ENCODE data around the gene CERS6. TPM values are rescaled to one million over a fixed set of nuclear protein-coding genes. Genes with fewer than 3 reads are reported as not detected.

CERS6 gene
- total RNA-seq, 2 donors from 2014 or later = 12.5 to 16.3 TPM

- Histone ChIP-seq H3K27ac (peak overlapping the region in 2 of 4 donors; percentile 60 to 83), H3K36me3 (replicated peaks in 1 of 2; ENCODE audit: insufficient read depth in 1 of 2, low read depth in 2 of 2) (no peaks in the 10 kb centered on the region), H3K27me3 (no peaks in the 10 kb centered on the region), H3K9me3 (no peaks in the 10 kb centered on the region), H3K4me3 (no peak overlapping the region), H3K4me1 (peaks cover 4% of the 10 kb centered on the region)
- intact Hi-C loops (cut with DNase I) = no loop called here
- DNase-seq (no peak), ATAC-seq (no peak)
- WGBS, 2 donors = 63 to 77% methylated on average over 6 of the region's 6 CpGs
- TF ChIP-seq, protein P1, sequence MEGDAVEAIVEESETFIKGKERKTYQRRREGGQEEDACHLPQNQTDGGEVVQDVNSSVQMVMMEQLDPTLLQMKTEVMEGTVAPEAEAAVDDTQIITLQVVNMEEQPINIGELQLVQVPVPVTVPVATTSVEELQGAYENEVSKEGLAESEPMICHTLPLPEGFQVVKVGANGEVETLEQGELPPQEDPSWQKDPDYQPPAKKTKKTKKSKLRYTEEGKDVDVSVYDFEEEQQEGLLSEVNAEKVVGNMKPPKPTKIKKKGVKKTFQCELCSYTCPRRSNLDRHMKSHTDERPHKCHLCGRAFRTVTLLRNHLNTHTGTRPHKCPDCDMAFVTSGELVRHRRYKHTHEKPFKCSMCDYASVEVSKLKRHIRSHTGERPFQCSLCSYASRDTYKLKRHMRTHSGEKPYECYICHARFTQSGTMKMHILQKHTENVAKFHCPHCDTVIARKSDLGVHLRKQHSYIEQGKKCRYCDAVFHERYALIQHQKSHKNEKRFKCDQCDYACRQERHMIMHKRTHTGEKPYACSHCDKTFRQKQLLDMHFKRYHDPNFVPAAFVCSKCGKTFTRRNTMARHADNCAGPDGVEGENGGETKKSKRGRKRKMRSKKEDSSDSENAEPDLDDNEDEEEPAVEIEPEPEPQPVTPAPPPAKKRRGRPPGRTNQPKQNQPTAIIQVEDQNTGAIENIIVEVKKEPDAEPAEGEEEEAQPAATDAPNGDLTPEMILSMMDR (IDR thresholded peaks at IDR 0.05) = no peak
- no peak for TF ChIP-seq POLR2A (IDR thresholded peaks at IDR 0.05)
Observed at GRCh38 chr2:168454737-168455644, 1.1 kb upstream of the CERS6 start.

DNA sequence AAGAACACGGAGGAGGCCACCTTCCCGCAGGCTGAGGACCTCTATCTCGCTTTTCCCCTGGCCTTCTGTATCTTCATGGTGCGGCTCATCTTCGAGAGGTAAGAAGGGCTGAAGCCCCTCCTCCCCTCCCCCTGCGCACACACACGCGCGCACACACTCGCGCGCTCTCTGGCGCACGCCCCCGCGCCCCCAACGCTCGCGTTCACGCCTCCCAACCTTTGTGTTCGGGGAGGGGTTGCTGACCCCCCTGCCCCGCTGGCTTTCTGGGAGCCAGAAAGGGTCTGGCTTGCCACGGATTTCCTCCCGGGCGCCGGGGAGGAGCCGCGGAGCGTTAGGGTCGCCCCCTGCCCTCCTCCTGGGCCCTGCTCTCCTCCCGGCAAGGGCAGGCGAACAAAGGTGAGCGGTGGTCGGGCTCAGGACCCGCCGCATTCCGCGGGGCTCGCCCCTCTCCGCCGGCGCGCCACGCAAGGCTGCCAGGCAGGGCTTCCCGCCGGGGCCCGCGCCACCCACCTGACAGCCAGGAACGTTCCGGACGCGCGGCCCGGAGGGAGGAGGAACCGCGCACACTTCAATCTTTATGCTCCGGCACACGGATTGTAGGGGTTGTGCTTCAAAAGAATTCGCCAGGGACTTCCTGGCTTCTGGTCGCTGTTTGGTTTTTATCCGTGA lies 583 bp downstream of the CERS6 start:
- DNase-seq (peak; percentile 31 to 59 (median 40)), ATAC-seq (peak; percentile 55)
- H3K27me3 ChIP-seq = no peaks in the 10 kb centered on the region
- H3K36me3 ChIP-seq (replicated peaks in 1 of 2; ENCODE audit: insufficient read depth in 1 of 2, low read depth in 2 of 2) = no peaks in the 10 kb centered on the region
- H3K4me1 ChIP-seq = peaks cover 4% of the 10 kb centered on the region
- TF ChIP-seq POLR2A (IDR thresholded peaks at IDR 0.05) = no peak
- TF ChIP-seq, protein P1 (IDR thresholded peaks at IDR 0.05) = no peak
- H3K9me3 ChIP-seq = no peaks in the 10 kb centered on the region
- H3K4me3 ChIP-seq = peak overlapping the region; percentile 37 to 69
- H3K27ac ChIP-seq = peak overlapping the region; percentile 62 to 83 (median 74)
- intact Hi-C loops (cut with DNase I) = no loop called here
- WGBS, 2 donors = 0 to 1% methylated on average over 24 to 61 of the region's 61 CpGs

DNA sequence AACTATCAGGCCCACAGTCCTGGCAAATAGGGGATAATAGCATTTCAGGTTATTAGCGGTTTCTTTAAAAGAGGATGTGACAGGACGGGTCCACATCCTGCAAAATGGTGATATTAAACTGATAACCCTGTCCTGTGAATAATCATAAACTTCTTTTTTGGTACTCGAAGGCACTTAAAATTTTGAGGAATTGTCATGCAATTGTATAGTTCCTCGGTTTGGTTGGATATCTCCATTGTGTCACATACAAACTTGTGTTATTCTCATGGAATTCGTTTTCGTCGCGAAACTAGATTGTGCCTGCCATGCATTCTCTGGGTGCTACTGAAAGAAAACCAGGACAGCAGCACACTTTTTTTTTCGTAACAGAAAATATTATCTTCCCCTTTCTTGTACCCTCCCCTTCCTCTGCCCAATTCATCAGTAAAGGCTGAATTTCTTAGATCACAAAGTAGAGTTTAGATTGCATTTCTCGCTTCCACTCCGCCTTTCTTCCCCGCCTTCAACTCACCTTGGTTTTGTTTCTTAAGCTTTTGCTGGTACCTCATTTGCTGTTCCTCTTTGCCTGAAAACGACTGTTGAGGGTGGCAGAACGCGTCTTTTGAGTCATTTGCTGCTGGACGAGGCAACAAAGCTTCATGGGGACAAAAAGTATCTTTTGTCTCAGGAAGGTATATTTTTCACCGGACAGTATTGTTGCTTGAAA lies 1.3 kb downstream of the CERS6 start:
- Histone ChIP-seq H3K4me1 (peaks cover 4% of the 10 kb centered on the region), H3K9me3 (no peaks in the 10 kb centered on the region), H3K27me3 (no peaks in the 10 kb centered on the region), H3K36me3 (replicated peaks in 1 of 2; ENCODE audit: insufficient read depth in 1 of 2, low read depth in 2 of 2) (no peaks in the 10 kb centered on the region), H3K27ac (peak overlapping the region; percentile 18 to 83 (median 74)), H3K4me3 (peak overlapping the region; percentile 37 to 69)
- TF ChIP-seq, protein P1 (IDR thresholded peaks at IDR 0.05) = no peak
- TF ChIP-seq POLR2A (IDR thresholded peaks at IDR 0.05) = no peak
- no peak for ATAC-seq
- WGBS, 2 donors = 7 to 15% methylated on average over 17 of the region's 17 CpGs
- intact Hi-C loops (cut with DNase I) = no loop called here
- no peak for DNase-seq

DNA sequence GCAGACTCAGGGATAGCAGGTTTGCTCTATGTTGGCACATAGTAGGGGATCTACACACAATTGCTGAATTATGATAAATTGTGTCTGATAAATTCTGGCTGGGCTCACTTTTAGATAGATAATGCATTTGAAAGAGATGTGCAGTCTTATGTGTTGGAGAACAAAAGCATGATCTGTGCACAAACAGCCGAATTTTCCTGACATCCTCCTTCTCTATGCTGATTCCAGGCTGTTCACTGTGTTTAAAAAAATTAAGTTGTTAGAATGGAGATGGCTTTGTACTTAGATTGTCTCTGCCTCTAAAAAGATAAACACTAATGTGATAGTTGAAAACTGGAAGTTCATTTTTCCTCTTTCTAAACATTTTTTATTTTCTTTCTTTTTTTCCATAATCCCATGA lies 2.1 kb downstream of the CERS6 start:
- Histone ChIP-seq H3K36me3 (replicated peaks in 1 of 2; ENCODE audit: insufficient read depth in 1 of 2, low read depth in 2 of 2) (no peaks in the 10 kb centered on the region), H3K4me1 (peaks cover 4% of the 10 kb centered on the region), H3K4me3 (no peak overlapping the region), H3K27ac (no peak overlapping the region), H3K9me3 (no peaks in the 10 kb centered on the region), H3K27me3 (no peaks in the 10 kb centered on the region)
- ATAC-seq (no peak), DNase-seq (no peak)
- TF ChIP-seq, protein P1 (IDR thresholded peaks at IDR 0.05) = no peak
- no peak for TF ChIP-seq POLR2A (IDR thresholded peaks at IDR 0.05)
- 14 to 42% methylated on average over 1 of the region's 1 CpG for WGBS, 2 donors
- intact Hi-C loops (cut with DNase I) = no loop called here

Data from body of pancreas (tissue), 4 donors.